AG08396 (cell line): ENCODE results near the gene NEU4.
A peak's percentile ranks its signal among the peaks of the same experiment; 100 is the strongest.
"Not testable (repeated sequence)": the region's sequence is repeated elsewhere in the genome, so short reads cannot be mapped to it uniquely, and the experiment has no call there.

ENCODE experiments used
- DNase-seq: peaks from one replicate; pipeline ENCODE4 v3.0.0; 2012; ENCODE audit warnings: low spot score, mixed read lengths

The NEU4 gene

DNA sequence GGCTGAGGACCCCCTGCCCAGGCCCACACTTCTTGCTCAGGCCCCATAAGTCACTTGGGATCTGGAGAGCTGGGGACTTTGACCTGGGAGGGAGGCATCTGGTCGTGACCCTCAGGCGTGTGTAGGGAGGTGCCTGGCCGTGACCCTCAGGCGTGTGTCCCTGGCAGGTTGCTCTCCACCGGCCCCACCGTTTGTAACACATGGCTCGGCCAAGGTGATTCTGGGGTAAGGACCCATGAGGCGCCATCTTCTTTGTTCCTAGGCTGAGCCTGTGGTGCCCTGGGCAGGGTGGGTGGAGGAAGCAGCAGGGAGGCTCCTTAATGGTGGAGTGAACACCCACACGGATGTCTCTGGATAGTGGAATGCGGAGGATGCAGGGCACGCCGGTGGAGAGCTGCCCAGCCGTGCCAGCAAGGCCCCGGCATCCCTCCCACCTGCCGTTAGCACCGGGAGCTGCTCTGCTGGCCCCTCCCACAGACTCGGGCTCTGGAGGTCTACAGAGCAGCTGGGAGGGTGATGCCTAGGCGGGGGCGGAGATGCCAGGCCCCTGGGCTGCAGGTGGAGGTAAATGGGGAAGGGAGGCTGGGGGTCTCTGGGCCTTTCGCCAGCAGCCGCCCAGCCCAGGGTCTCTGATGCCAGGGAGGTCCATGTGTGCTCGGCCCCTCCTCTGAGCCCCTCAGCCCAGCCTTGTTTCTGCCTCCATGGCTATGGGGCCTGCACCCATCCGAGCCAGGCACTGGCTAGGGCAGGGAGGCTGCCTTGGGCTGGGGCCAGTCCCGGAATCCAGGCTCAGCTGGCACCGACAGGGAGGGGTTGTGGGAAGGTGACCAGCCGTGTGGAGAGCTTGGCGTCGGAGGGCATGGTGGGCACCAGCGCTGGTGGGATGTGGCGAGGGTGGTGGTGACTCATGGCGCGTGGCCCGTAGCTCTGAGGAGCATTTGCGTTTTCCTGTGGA, 33.5 kb upstream of the NEU4 start:
- peak; percentile 28 for DNase-seq

GRCh38 chr2:241776336-241777169, 32.4 kb upstream of the NEU4 start, which contains the start of gene GAL3ST2:
Gene GAL3ST2, plus strand, starts transcription at chr2:241776822. Its CDS starts 134 bp downstream, at chr2:241776956.
- DNase-seq: peak; percentile 7

DNA sequence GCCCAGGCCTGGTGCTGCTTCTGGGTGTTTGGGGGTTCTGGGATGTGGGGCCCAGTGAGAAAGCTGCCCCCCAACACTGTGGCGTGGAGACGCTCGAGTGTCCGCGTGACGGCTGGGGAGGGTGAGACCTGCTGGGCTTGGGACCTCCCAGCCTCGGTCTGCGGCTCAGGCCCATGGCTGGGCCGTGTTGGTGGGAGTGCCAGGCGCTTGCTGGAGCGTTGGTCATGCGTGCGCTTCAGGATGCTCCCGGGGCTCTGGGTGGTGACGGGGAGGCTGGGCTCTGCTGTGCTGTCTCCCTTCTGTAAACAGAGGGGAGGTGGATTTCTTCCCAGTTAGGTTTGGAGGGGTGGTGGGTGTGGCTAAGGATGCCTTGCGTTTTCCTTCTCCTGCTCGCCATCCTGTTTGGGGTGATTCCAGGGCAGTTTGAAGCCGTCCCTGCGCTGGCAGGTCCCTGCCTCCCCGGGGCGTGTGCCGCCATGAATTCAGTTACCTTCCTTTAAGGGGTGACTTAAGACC, 31.8 kb upstream of the NEU4 start:
- peak; percentile 11 for DNase-seq

- peak; percentile 12 for DNase-seq
Measured at GRCh38 chr2:241777686-241778627, 31.0 kb upstream of the NEU4 start.

GRCh38 chr2:241780939-241781569, 27.9 kb upstream of the NEU4 start:
- DNase-seq: no peak

GRCh38 chr2:241782053-241782452, 26.9 kb upstream of the NEU4 start:
- DNase-seq: not testable (repeated sequence)

DNA sequence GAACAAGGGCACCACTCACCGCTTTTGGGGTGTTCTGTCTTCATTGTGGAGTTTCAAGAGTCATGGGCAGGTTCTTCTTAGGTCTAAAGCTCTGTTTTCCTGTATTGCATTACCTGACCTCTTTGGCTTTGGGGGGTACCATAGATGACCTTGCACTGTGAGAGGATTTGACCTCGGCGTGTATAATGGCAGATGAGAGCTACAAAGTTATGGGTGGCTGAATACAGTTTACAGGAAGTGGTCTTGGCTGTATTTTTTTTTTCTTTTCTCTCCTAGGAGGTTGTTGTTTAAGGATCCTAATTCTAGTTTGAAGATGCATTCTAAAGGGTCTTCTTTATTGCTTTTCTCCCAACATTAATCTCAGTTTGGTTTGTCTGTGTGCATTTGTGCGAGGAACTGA, 20.9 kb upstream of the NEU4 start:
- DNase-seq: no peak

- DNase-seq: no peak
Measured at GRCh38 chr2:241788572-241788971, 20.4 kb upstream of the NEU4 start.

GRCh38 chr2:241791385-241791784, 17.6 kb upstream of the NEU4 start:
- not testable (repeated sequence) for DNase-seq

DNA sequence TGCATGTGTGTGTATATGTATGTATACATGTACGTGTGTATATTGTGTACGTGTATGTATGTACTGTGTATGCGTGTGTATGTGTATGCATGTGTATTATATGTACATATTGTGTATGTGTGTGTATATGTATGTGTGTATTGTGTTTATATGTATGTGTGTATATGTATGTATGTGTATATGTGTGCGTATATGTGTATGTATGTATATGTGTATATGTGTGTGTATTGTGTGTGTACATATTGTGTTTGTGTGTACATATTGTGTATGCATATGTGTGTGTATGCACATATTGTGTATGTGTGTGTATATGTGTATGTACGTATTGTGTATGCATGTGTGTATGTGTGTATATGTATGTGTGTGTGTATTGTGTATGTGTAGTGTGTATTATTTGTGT, 15.6 kb upstream of the NEU4 start:
- DNase-seq: no peak

GRCh38 chr2:241794250-241794823, 14.7 kb upstream of the NEU4 start:
- DNase-seq: no peak

DNA sequence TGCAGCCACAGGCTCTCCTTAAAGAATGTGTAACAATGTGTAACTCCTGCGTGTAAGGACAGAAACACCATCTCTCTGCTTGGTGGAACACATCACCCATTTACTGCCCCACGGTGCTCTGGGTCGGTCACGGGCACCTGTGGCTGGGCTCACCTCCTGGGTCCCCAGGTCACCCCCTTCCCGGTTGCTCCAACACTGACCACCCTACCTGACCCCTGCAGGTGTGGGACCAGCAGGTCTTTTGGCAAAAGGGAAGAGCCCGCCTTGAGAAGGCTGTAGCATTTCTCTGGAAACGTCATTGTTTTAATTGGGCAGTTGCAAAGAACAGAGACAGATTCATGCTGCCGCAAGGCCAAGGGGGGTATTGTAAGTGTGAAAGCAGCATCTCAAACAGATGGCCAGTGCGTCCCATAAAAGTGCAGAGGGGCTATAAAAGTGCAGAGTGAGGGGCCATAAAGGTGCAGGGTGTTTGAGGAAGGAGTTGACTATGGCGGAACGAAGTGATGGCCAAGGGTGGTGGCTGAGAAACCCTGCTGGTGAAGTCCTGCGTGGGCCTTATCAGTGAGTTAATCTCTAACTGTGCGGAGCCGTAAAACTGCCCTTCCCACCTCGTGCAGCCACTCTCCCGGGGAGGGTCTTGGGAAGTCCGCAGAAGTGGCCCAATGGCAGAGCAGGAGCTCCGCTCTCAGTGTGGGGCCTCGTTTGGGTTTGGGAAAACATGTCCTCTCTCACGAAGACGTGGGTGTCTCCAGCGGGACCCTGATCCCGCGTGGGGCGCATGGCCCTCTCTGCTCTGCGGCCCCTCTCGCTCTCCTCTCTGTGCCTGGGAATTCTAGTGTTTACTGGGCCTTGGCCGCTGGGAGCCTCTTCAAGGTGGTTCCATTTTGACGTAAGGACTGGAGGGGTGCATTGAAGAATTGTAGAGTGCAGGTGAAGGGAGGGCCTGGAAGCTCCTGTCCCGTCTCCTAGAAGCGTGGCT, 13.7 kb upstream of the NEU4 start:
- no peak for DNase-seq

DNA sequence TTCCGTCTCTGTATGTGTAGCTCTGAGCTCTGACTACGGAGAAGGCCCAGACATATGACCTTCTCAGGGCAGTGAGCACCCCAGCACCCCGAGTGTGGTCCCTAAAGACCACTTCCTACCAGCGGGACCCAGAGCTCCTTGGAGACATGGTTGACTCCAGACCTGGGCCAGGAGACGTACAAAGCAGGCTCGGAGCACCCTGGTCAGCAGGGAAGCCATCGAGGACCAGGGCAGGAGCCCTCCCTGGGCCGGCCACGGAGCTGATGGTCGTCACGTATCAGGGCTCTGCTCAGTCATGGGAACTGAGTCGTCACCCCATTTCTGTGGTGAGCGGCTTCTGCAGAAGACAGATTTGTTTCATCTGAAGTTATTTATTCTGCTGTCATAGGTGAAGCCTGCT, 12.8 kb upstream of the NEU4 start:
- no peak for DNase-seq

DNA sequence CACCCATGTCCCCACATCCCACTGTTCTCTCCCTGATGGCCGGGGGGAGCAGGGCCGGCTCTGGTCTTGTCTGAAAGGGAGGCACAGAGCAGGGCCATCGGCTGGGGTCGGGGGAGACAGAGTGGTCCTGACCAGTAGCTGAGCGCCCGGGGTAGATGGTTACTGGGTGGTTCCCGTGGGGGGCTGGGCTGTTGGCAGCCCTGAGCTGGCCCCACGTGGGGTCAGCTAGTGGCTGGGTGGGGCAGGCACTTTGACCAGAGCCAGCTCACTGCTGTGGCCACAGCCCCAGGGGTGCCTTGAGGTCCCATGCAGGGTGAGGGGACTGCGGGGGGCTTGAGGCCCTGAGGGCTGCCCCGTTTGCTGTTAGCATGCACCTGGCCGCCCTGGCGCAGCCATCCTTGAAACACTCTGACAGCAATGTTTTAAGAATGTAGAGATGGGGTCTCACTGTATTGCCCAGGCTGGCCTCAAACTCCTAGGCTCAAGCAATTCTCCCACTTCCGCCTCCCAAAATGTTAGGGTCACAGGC, 12.3 kb upstream of the NEU4 start:
- DNase-seq: no peak

DNA sequence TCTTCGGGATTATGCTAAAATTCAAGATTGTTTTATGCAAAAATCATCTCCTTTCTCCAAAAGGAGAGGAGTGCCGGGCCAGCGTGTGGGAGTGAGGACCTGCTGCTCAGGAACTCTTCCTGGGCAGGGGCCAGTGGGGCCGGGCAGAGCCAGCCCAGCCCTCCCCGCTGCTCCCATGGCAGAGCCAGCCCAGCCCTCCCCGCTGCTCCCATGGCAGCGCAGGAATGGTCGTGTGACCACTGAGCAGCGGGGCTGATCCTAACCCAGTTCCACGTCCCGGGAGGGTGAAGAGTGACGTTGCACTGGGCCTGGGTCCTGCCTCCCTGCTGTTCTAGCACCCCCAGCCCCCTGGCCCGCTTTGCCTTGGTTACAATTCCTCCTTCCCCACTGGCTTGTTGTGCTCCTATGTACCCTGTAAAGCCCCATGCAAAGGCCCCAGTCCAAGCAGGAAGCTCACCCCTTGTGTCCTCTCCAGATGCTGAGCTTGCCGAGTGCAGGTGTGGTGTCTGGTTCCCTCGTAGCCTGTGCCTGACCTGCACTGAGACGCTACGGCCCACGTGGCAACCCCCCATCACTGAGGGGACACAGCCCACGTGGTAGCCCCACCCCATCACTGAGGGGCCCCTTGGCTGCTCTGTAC, 11.4 kb upstream of the NEU4 start:
- no peak for DNase-seq

DNA sequence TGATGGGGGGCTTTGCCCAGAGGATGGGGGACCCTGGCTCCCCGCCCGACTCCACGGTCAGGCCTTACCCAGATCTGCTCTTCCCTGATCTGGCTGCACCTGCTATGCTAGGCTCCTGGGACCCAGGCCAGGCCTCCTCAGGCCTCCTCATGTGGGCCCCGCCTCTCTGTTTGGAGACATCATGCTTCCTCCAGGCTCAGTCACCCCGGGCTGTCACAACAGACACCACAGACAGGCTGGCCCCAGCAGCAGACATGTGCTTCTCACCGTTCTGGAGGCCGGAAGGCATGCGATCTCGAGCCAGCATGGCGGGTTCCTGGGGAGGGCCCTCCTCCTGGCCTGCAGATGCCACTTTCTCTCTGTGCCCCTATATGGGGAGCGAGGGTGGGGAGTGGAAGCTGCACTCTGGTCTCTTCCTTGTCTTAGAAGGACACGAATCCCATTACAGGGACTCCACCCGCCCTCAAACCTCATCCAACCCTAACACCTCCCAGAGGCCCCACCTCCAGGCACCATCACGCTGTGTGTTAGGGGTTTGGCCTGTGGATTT, 10.8 kb upstream of the NEU4 start:
- DNase-seq: peak; percentile 16

DNA sequence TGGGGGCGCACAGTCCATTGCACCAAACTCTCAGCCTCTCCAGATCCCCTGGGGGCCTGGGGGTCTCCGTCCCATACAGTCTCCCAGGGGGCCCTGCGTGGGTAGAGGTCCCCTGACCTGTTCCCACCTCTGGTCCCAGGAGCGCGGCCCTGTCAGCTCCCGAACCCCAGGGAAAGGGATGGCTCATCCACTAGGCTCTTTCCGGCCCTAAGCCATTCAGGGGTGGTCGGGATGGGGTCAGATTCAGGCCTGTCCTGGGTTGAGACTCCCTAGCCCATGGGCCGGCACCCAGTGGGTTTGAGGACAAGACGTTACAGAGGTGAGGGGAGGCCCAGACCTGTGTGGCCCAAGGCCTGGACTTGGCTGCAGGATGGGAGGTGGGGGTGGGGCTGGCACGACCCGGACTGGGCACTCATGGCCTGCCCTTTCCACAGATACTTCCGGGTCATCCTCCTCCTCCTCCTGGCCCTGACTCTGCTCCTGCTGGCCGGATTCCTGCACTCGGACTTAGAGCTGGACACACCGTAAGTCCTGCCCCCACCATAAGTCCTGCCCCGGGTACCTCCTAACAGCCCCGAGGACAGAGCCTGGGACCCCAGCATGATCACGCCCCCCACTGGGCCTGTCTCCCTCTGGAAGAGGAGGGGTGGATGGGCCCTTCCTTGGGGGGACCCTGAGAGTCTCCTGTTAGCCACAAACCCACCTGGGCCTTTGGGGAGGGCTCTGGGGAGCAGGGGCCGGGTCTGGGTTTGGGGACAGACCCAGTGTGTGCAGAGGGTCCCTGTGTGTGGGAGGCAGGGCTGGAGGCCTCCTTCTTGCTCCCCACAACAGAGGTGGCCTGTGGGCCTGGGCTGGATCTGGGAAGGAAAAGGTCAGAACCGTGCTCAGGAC, 10.1 kb upstream of the NEU4 start:
- no peak for DNase-seq
